Measurements from ENCODE around the gene PTH2.

The PTH2 gene

GRCh38 chr19:49409441-49410029, 13.7 kb downstream of the PTH2 start:
- DNase-seq: peak; percentile 70

- DNase-seq: peak; percentile 45
These were observed 14.3 kb downstream of the PTH2 start for GRCh38 chr19:49408816-49409440.

- no peak for DNase-seq
These were observed 15.7 kb downstream of the PTH2 start for GRCh38 chr19:49407482-49408015.

- no peak for DNase-seq
These were observed 16.2 kb downstream of the PTH2 start for GRCh38 chr19:49407079-49407478.

GRCh38 chr19:49403404-49404187, 19.6 kb downstream of the PTH2 start:
- DNase-seq: no peak

- DNase-seq: peak; percentile 36
These were observed 23.2 kb downstream of the PTH2 start for GRCh38 chr19:49400029-49400428.

GRCh38 chr19:49398931-49399330, 24.3 kb downstream of the PTH2 start:
- no peak for DNase-seq

- no peak for DNase-seq
These were observed 25.1 kb downstream of the PTH2 start for GRCh38 chr19:49398001-49398615.

- no peak for DNase-seq
These were observed 26.3 kb downstream of the PTH2 start for GRCh38 chr19:49396738-49397505.

GRCh38 chr19:49395581-49396407, 27.4 kb downstream of the PTH2 start:
- DNase-seq: no peak

- DNase-seq: no peak
These were observed 29.4 kb downstream of the PTH2 start for GRCh38 chr19:49393881-49394280.

GRCh38 chr19:49391581-49392399, 31.5 kb downstream of the PTH2 start:
- peak; percentile 82 for DNase-seq

- no peak for DNase-seq
These were observed 32.3 kb downstream of the PTH2 start for GRCh38 chr19:49390929-49391359.

- no peak for DNase-seq
These were observed 32.9 kb downstream of the PTH2 start for GRCh38 chr19:49390131-49390928.

- no peak for DNase-seq
These were observed 33.8 kb downstream of the PTH2 start for GRCh38 chr19:49389406-49389805.

- peak; percentile 83 for DNase-seq
These were observed 35.3 kb downstream of the PTH2 start, which contains the start of gene KASH5 for GRCh38 chr19:49387936-49388372. Gene KASH5, plus strand, starts transcription at chr19:49388249. Its CDS starts 2,635 bp downstream, at chr19:49390884.

GRCh38 chr19:49383599-49383998, 39.6 kb downstream of the PTH2 start:
- DNase-seq: no peak

- DNase-seq: no peak
These were observed 40.6 kb downstream of the PTH2 start for GRCh38 chr19:49382639-49383038.

- DNase-seq: no peak
These were observed 42.9 kb downstream of the PTH2 start for GRCh38 chr19:49380391-49380790.

- no peak for DNase-seq
These were observed 44.7 kb downstream of the PTH2 start for GRCh38 chr19:49378512-49378911.
